GM23338 (cell line): ENCODE data around the gene ADM2.

ENCODE experiments used
- CREB1 ChIP-seq: fragments of 250-450 bp; sonication (Bioruptor Pico); IDR thresholded peaks from 2 replicates; pipeline ENCODE4 v1.5.0; 2020; ENCODE audit warnings: low read depth, mild to moderate bottlenecking, moderate library complexity
- CTCF ChIP-seq, 2 experiments: fragments of 200-600 bp in 1 of 2; sonication (generic) in 1 of 2; conservative IDR thresholded peaks; 2 replicates each; pipeline versions ENCODE4 v1.5.1 to v1.6.1; 2016 to 2017; ENCODE audit warnings: antibody characterized with exemption in 2 of 2, low read depth in 2 of 2, mild to moderate bottlenecking in 2 of 2, moderate library complexity in 1 of 2
- EZH2 ChIP-seq: fragments of 200-600 bp; sonication (generic); IDR thresholded peaks from one replicate; pipeline ENCODE4 v1.8.0; 2017; ENCODE audit warnings: antibody characterized with exemption, mild to moderate bottlenecking, low read depth; ENCODE audit not compliant: unreplicated experiment
- EZH2phosphoT487 ChIP-seq: fragments of 200-600 bp; sonication (generic); IDR thresholded peaks from one replicate; pipeline ENCODE4 v1.8.1; 2018; ENCODE audit warnings: antibody characterized with exemption; ENCODE audit not compliant: unreplicated experiment
- JUNB ChIP-seq: IDR thresholded peaks from one replicate; pipeline ENCODE4 v1.6.1; 2016; ENCODE audit warnings: antibody characterized with exemption; ENCODE audit not compliant: unreplicated experiment
- REST ChIP-seq: IDR thresholded peaks from one replicate; pipeline ENCODE4 v1.6.1; 2018; ENCODE audit warnings: antibody characterized with exemption; ENCODE audit not compliant: unreplicated experiment

- TF ChIP-seq CTCF (conservative IDR thresholded peaks at IDR 0.05; ENCODE audit: low read depth in 2 of 2): no peak
- TF ChIP-seq EZH2phosphoT487: no peak
- no peak for TF ChIP-seq CREB1 (CRISPR knock-in tag)
- TF ChIP-seq EZH2: no peak
- no peak for TF ChIP-seq REST
- TF ChIP-seq JUNB: no peak
These were observed 21.7 kb upstream of the ADM2 start for GRCh38 chr22:50459496-50460140.
